ENCODE data around the gene CXXC1. TPM values are rescaled to one million over a fixed set of nuclear protein-coding genes. Genes with fewer than 3 reads are reported as not detected.

CXXC1 gene
- total RNA-seq, 2 experiments from 2014 or later, result 54.4 to 97.4 TPM

GRCh38 chr18:50285071-50285470 lies 2.4 kb downstream of the CXXC1 start:
- H3K9me2 ChIP-seq (ENCODE audit: insufficient read depth, low read length), result no peaks in the 10 kb centered on the region
- H3K9me3 ChIP-seq (ENCODE audit: low read length), result no peaks in the 10 kb centered on the region
- no peaks in the 10 kb centered on the region for H4K20me1 ChIP-seq (ENCODE audit: insufficient read depth, low read length)
- no peak overlapping the region for H2AFZ ChIP-seq (ENCODE audit: low read length)
- BruUV-seq (replicated peaks), result no TSS peak
- peaks cover 10% of the 10 kb centered on the region for H3K4me1 ChIP-seq (ENCODE audit: insufficient read depth, low read length, poor library complexity, severe bottlenecking)
- ChIA-PET POLR2A (no interaction called here), CTCF (ENCODE audit: unreplicated experiment) (no interaction called here)
- peaks cover 40% of the 10 kb centered on the region for H3K36me3 ChIP-seq (ENCODE audit: insufficient read depth, low read length)
- no peak for DNase-seq (ENCODE audit: low spot score)
- H3K79me2 ChIP-seq (ENCODE audit: insufficient read depth, low read depth, low read length), result peaks cover 27% of the 10 kb centered on the region
- intact Hi-C loops (cut with micrococcal nuclease; ENCODE audit: unreplicated experiment), result no loop called here
- H3K4me3 ChIP-seq (ENCODE audit: low read depth, low read length, poor library complexity, severe bottlenecking), result no peak overlapping the region
- no peak for TF ChIP-seq EZH2phosphoT487 (IDR thresholded peaks at IDR 0.05; ENCODE audit: borderline replicate concordance, low read depth, low read length)
- H3K4me2 ChIP-seq (ENCODE audit: low read length), result no peak overlapping the region
- H3K27ac ChIP-seq (ENCODE audit: low read depth, low read length, poor library complexity, severe bottlenecking), result no peak overlapping the region

- H3K79me2 ChIP-seq (ENCODE audit: insufficient read depth, low read depth, low read length), result peaks cover 34% of the 10 kb centered on the region
- H3K9me3 ChIP-seq (ENCODE audit: low read length), result no peaks in the 10 kb centered on the region
- intact Hi-C loops (cut with micrococcal nuclease; ENCODE audit: unreplicated experiment), result no loop called here
Observed at GRCh38 chr18:50284255-50284885, 3.1 kb downstream of the CXXC1 start.

GRCh38 chr18:50283469-50284209 lies 3.9 kb downstream of the CXXC1 start:
- Histone ChIP-seq H3K4me3 (ENCODE audit: low read depth, low read length, poor library complexity, severe bottlenecking) (no peak overlapping the region), H4K20me1 (ENCODE audit: insufficient read depth, low read length) (no peaks in the 10 kb centered on the region), H3K4me1 (ENCODE audit: insufficient read depth, low read length, poor library complexity, severe bottlenecking) (peaks cover 24% of the 10 kb centered on the region), H3K9me2 (ENCODE audit: insufficient read depth, low read length) (no peaks in the 10 kb centered on the region), H3K4me2 (ENCODE audit: low read length) (no peak overlapping the region), H3K79me2 (ENCODE audit: insufficient read depth, low read depth, low read length) (peaks cover 41% of the 10 kb centered on the region), H3K36me3 (ENCODE audit: insufficient read depth, low read length) (peaks cover 52% of the 10 kb centered on the region), H2AFZ (ENCODE audit: low read length) (no peak overlapping the region), H3K27ac (ENCODE audit: low read depth, low read length, poor library complexity, severe bottlenecking) (no peak overlapping the region), H3K9me3 (ENCODE audit: low read length) (no peaks in the 10 kb centered on the region)
- intact Hi-C loops (cut with micrococcal nuclease; ENCODE audit: unreplicated experiment), result no loop called here
- TF ChIP-seq CTCF (conservative IDR thresholded peaks at IDR 0.05; ENCODE audit: low read length) (no peak), EZH2phosphoT487 (IDR thresholded peaks at IDR 0.05; ENCODE audit: borderline replicate concordance, low read depth, low read length) (no peak)
- ChIA-PET CTCF (ENCODE audit: unreplicated experiment) (no interaction called here), POLR2A (no interaction called here)
- no peak for DNase-seq (ENCODE audit: low spot score)
- no TSS peak for BruUV-seq (replicated peaks)

More at GRCh38 chr18:50284255-50284885, 3.1 kb downstream of the CXXC1 start:
- H3K27ac ChIP-seq (ENCODE audit: low read depth, low read length, poor library complexity, severe bottlenecking), result no peak overlapping the region
- H3K4me1 ChIP-seq (ENCODE audit: insufficient read depth, low read length, poor library complexity, severe bottlenecking), result peaks cover 17% of the 10 kb centered on the region
- TF ChIP-seq EZH2phosphoT487 (IDR thresholded peaks at IDR 0.05; ENCODE audit: borderline replicate concordance, low read depth, low read length) (no peak), CTCF (conservative IDR thresholded peaks at IDR 0.05; ENCODE audit: low read length) (no peak)
- no peak for DNase-seq (ENCODE audit: low spot score)
- POLR2A ChIA-PET, result no interaction called here
- H2AFZ ChIP-seq (ENCODE audit: low read length), result no peak overlapping the region
- peaks cover 45% of the 10 kb centered on the region for H3K36me3 ChIP-seq (ENCODE audit: insufficient read depth, low read length)
- CTCF ChIA-PET (ENCODE audit: unreplicated experiment), result no interaction called here
- no peak overlapping the region for H3K4me3 ChIP-seq (ENCODE audit: low read depth, low read length, poor library complexity, severe bottlenecking)
- no TSS peak for BruUV-seq (replicated peaks)
- no peak overlapping the region for H3K4me2 ChIP-seq (ENCODE audit: low read length)
- H3K9me2 ChIP-seq (ENCODE audit: insufficient read depth, low read length), result no peaks in the 10 kb centered on the region
- no peaks in the 10 kb centered on the region for H4K20me1 ChIP-seq (ENCODE audit: insufficient read depth, low read length)

Measured in OCI-LY7 (cell line).